ENCODE measurements around the gene GAB2. TPM values are rescaled to one million over a fixed set of nuclear protein-coding genes. Genes with fewer than 3 reads are reported as not detected.
"Not testable (repeated sequence)": the region's sequence is repeated elsewhere in the genome, so short reads cannot be mapped to it uniquely, and the experiment has no call there.

GAB2 gene
- total and polyA plus RNA-seq, 2 of the 4 experiments (the other 2 are of a cell fraction), result 3.3 to 5.9 TPM

DNA sequence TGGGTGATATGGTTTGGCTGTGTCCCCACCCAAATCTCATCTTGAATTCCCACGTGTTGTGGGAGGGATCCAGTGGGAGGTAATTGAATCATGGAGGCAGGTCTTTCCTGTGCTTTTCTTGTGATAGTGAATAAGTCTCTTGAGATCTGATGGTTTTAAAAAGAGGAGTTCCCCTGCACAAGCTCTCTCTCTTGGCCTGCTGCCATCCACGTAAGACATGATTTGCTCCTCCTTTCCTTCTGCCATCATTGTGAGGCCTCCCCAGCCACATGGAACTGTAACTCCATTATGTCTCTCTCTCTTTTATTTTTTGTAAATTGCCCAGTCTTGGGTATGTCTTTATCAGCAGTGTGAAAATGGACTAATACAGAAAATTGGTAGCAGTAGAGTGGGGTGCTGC lies 145.8 kb downstream of the GAB2 start:
- H4K8ac ChIP-seq (ENCODE audit: low read depth in 2 of 2, low read length in 2 of 2); H2BK5ac ChIP-seq (ENCODE audit: low read depth, low read length, poor library complexity, severe bottlenecking); H3K4ac ChIP-seq (ENCODE audit: low read depth, low read length); H3K23ac ChIP-seq (ENCODE audit: low read depth, low read length); H4K91ac ChIP-seq (ENCODE audit: insufficient read depth, low read depth, low read length); H2AFZ ChIP-seq (replicated peaks; ENCODE audit: low read length, poor library complexity); H2BK120ac ChIP-seq (ENCODE audit: low read depth, low read length); ATAC-seq (ENCODE audit: low read depth); H2BK20ac ChIP-seq (ENCODE audit: low read depth, low read length); H3K36me3 ChIP-seq (ENCODE audit: control insufficient read depth, insufficient read depth, low read length); H3K18ac ChIP-seq (ENCODE audit: low read depth, low read length); H3K4me2 ChIP-seq (ENCODE audit: low read depth, low read length); H3K27ac ChIP-seq (ENCODE audit: insufficient read depth, low read length); BruUV-seq (replicated peaks); H3K79me1 ChIP-seq (ENCODE audit: low read depth in 1 of 2, low read length in 2 of 2); H3K4me3 ChIP-seq (ENCODE audit: insufficient read depth, low read depth, low read length); H3K4me1 ChIP-seq (ENCODE audit: control insufficient read depth, insufficient read depth, low read length); H2AK9ac ChIP-seq (replicated peaks; ENCODE audit: low read depth, low read length, poor library complexity); intact Hi-C loops (cut with micrococcal nuclease); H3K27me3 ChIP-seq (ENCODE audit: control insufficient read depth, insufficient read depth, low read length); DNase-seq; in situ Hi-C loops (cut with MboI; ENCODE audit: low sequenced_read_pairs); H3K14ac ChIP-seq (replicated peaks; ENCODE audit: low read depth, low read length); H2BK15ac ChIP-seq (ENCODE audit: low read depth, low read length); H3K9me3 ChIP-seq (ENCODE audit: control insufficient read depth, insufficient read depth, low read length); H4K20me1 ChIP-seq (ENCODE audit: insufficient read depth, low read length); H3K9ac ChIP-seq (ENCODE audit: low read depth, low read length); H4K5ac ChIP-seq (ENCODE audit: low read depth, low read length); dilution Hi-C loops (cut with HindIII; ENCODE audit: low sequenced_read_pairs, unreplicated experiment); H2AK5ac ChIP-seq (ENCODE audit: low read depth, low read length); CTCF ChIA-PET; H3K9me1 ChIP-seq (ENCODE audit: insufficient read depth, low read length); H3K56ac ChIP-seq (ENCODE audit: extremely low read depth, insufficient read depth, low read length); POLR2A ChIA-PET (ENCODE audit: unreplicated experiment): not testable (repeated sequence)
- no CpG with 5 or more reads among the region's 2 CpGs for WGBS, 2 experiments (ENCODE audit: extremely low coverage in 2 of 2, insufficient read length in 1 of 2)

All from IMR-90 (cell line).